HFFc6 (cell line): ENCODE results near the gene ARHGAP15. TPM values are rescaled to one million over a fixed set of nuclear protein-coding genes. Genes with fewer than 3 reads are reported as not detected.

Source experiments
- DNase-seq: peaks from one replicate; pipeline ENCODE4 v3.0.0-alpha.2; 2018
- H3K27ac Mint-ChIP-seq: 2 replicates; pipeline ENCODE4 v1.8.0; 2020; ENCODE audit warnings: mild to moderate bottlenecking, mixed read lengths
- H3K27me3 Mint-ChIP-seq: 2 replicates; pipeline ENCODE4 v1.8.0; 2021; ENCODE audit warnings: mild to moderate bottlenecking, moderate library complexity, mixed read lengths; ENCODE audit not compliant: insufficient read depth
- H3K36me3 Mint-ChIP-seq: 2 replicates; pipeline ENCODE4 v1.8.0; 2021; ENCODE audit warnings: low read depth, mixed read lengths
- H3K4me1 Mint-ChIP-seq: 2 replicates; pipeline ENCODE4 v1.8.0; 2020; ENCODE audit warnings: low read depth, mixed read lengths
- H3K4me3 Mint-ChIP-seq: 2 replicates; pipeline ENCODE4 v1.8.0; 2020; ENCODE audit warnings: mild to moderate bottlenecking, moderate library complexity, mixed read lengths
- H3K9me3 Mint-ChIP-seq: 2 replicates; pipeline ENCODE4 v1.8.0; 2020; ENCODE audit warnings: mild to moderate bottlenecking, mixed read lengths
- total RNA-seq, 6 experiments: library from RNA; stranded (reverse); fragmentation: NEBNext Ultra II Directional; extraction: Animal tissue kit (Norgen Biotek cat#: 25700); gene quantifications; 2 replicates in 1 of 6; 3 replicates in 5 of 6; pipeline ENCODE4 v1.2.3, GENCODE V29; 2021
- TF ChIP-seq, protein P1 (sequence below): fragments of 200-600 bp; sonication (generic); IDR thresholded peaks from 2 replicates; pipeline ENCODE4 v1.5.0; 2021; ENCODE audit warnings: antibody characterized with exemption, mild to moderate bottlenecking

Gene ARHGAP15
- total RNA-seq, 6 experiments from 2014 or later = not detected

GRCh38 chr2:143682436-143683055, 553.3 kb downstream of the ARHGAP15 start:
- Mint-ChIP-seq H3K27ac (no peak overlapping the region), H3K36me3 (no peaks in the 10 kb centered on the region), H3K4me3 (no peak overlapping the region), H3K4me1 (peaks cover 7% of the 10 kb centered on the region; the same call in 1 of the 2 replicates), H3K9me3 (no peaks in the 10 kb centered on the region), H3K27me3 (no peaks in the 10 kb centered on the region)
- TF ChIP-seq, protein P1, sequence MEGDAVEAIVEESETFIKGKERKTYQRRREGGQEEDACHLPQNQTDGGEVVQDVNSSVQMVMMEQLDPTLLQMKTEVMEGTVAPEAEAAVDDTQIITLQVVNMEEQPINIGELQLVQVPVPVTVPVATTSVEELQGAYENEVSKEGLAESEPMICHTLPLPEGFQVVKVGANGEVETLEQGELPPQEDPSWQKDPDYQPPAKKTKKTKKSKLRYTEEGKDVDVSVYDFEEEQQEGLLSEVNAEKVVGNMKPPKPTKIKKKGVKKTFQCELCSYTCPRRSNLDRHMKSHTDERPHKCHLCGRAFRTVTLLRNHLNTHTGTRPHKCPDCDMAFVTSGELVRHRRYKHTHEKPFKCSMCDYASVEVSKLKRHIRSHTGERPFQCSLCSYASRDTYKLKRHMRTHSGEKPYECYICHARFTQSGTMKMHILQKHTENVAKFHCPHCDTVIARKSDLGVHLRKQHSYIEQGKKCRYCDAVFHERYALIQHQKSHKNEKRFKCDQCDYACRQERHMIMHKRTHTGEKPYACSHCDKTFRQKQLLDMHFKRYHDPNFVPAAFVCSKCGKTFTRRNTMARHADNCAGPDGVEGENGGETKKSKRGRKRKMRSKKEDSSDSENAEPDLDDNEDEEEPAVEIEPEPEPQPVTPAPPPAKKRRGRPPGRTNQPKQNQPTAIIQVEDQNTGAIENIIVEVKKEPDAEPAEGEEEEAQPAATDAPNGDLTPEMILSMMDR = no peak
- DNase-seq = no peak

DNA sequence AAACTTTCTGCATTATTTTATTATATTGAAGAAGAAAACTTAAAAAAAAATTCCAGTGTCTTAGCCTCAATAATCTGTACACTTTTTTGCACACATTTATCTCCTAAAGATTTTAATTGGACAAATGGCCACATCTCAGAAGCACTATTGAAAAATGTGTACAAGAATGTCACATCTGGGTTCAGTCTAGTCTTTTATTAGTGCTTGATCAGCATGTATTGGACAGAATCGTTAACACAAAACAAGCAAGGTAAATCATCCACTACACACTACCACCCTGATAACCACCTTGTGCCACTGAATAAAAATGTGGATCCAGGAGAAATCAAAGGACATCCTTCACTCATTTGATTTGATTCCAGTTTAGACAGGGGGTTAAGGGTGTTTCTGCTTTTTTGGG, 554.8 kb downstream of the ARHGAP15 start:
- Mint-ChIP-seq H3K9me3 (no peaks in the 10 kb centered on the region), H3K4me1 (peaks cover 18% of the 10 kb centered on the region), H3K4me3 (no peak overlapping the region), H3K27ac (no peak overlapping the region), H3K36me3 (no peaks in the 10 kb centered on the region), H3K27me3 (no peaks in the 10 kb centered on the region; the same call in 1 of the 2 replicates)
- TF ChIP-seq, protein P1 = no peak
- DNase-seq = no peak

GRCh38 chr2:143684551-143685320, 555.5 kb downstream of the ARHGAP15 start:
- TF ChIP-seq, protein P1 = no peak
- H3K27ac Mint-ChIP-seq = no peak overlapping the region
- no peak overlapping the region for H3K4me3 Mint-ChIP-seq
- H3K36me3 Mint-ChIP-seq = no peaks in the 10 kb centered on the region
- peaks cover 25% of the 10 kb centered on the region for H3K4me1 Mint-ChIP-seq
- no peaks in the 10 kb centered on the region; the same call in 1 of the 2 replicates for H3K27me3 Mint-ChIP-seq
- H3K9me3 Mint-ChIP-seq = no peaks in the 10 kb centered on the region
- no peak for DNase-seq

DNA sequence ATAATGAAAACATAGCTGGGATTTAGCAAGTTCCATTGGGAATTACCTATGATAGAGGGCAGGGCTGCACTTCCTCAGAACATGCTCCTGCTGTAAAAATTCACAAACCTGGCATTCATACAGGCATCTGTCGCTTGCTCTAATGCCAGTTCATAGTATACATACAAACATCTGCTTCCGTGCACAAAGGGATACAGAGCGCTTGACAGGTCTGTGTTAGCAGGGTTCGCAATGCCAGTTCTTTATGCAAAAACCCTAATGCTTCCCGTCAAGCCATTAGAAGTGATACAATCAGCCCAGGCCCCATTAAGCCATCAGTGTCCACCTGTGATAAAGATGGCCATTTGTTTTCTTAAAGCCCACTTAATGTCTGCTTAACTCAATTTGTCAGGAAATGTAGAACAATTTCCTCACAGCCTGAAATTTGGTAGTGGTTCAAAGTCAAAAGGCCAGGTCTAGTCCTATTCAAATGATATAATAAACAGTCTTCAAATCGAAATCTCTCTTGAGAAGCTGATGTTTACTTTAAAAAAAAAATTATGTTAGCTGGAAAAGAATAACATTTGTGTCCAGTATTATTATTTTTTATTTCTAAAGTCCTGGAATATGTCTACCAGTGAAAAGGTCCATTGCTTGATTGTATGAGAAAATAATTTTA, 556.3 kb downstream of the ARHGAP15 start:
- Mint-ChIP-seq H3K36me3 (no peaks in the 10 kb centered on the region), H3K27ac (no peak overlapping the region), H3K4me3 (no peak overlapping the region), H3K9me3 (no peaks in the 10 kb centered on the region), H3K4me1 (peaks cover 27% of the 10 kb centered on the region), H3K27me3 (no peaks in the 10 kb centered on the region; the same call in 1 of the 2 replicates)
- TF ChIP-seq, protein P1 = no peak
- no peak for DNase-seq

DNA sequence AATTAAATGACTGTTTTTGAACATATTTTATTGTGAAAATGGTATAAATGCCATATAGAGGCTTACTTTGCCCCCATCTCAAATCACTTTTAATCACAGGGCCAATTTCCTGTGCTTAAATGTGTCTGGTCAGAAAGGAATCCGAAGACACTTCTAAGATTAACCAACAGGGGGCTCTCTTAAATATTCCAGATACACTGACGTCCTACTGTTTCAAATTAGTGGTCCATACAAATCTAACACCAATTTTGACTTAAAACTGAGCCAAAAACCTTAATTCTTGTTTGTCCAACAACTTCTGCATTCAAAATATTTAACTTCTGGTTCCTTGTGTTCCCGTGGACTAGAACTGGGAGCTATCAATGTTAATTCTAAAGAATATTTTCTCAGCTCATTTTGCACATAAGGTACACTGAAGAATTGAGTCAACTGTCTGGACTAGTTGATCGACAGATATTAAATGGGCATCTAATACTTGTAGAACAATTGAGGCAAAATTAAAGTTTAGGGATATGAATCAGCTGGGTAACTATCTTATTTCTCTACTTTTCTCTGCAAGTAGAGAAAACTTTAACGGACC, 557.5 kb downstream of the ARHGAP15 start:
- DNase-seq = peak; percentile 47
- Mint-ChIP-seq H3K36me3 (no peaks in the 10 kb centered on the region), H3K27me3 (no peaks in the 10 kb centered on the region; the same call in 1 of the 2 replicates), H3K9me3 (no peaks in the 10 kb centered on the region), H3K4me1 (peaks cover 27% of the 10 kb centered on the region), H3K27ac (no peak overlapping the region), H3K4me3 (no peak overlapping the region)
- TF ChIP-seq, protein P1 = peak; percentile 85
